Measurements from ENCODE around the gene SIK3. TPM values are rescaled to one million over a fixed set of nuclear protein-coding genes. Genes with fewer than 3 reads are reported as not detected.

SIK3 gene
- total RNA-seq, 1 donor from 2014 or later, result 15.1 TPM

DNA sequence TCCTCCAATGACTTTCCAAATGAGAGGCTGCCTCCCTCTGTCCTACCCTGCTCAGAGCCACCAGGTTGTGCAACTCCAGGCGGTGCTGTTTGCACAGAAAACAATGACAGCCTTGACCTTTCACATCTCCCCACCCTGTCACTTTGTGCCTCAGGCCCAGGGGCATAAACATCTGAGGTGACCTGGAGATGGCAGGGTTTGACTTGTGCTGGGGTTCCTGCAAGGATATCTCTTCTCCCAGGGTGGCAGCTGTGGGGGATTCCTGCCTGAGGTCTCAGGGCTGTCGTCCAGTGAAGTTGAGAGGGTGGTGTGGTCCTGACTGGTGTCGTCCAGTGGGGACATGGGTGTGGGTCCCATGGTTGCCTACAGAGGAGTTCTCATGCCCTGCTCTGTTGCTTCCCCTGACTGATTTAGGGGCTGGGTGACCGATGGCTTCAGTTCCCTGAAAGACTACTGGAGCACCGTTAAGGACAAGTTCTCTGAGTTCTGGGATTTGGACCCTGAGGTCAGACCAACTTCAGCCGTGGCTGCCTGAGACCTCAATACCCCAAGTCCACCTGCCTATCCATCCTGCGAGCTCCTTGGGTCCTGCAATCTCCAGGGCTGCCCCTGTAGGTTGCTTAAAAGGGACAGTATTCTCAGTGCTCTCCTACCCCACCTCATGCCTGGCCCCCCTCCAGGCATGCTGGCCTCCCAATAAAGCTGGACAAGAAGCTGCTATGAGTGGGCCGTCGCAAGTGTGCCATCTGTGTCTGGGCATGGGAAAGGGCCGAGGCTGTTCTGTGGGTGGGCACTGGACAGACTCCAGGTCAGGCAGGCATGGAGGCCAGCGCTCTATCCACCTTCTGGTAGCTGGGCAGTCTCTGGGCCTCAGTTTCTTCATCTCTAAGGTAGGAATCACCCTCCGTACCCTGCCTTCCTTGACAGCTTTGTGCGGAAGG lies 265.6 kb downstream of the SIK3 start:
- DNase-seq (ENCODE audit: extremely low read depth, low read depth, low spot score), result no peak

DNA sequence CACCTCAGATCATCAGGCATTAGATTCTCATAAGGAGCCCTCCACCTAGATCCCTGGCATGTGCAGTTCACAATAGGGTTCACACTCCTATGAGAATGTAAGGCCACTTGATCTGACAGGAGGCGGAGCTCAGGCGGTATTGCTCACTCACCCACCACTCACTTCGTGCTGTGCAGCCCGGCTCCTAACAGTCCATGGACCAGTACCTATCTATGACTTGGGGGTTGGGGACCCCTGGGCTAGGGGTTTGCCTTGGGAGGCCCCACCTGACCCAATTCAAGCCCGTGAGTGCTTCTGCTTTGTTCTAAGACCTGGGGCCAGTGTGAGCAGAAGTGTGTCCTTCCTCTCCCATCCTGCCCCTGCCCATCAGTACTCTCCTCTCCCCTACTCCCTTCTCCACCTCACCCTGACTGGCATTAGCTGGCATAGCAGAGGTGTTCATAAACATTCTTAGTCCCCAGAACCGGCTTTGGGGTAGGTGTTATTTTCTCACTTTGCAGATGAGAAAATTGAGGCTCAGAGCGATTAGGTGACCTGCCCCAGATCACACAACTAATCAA lies 266.4 kb downstream of the SIK3 start:
- DNase-seq (ENCODE audit: extremely low read depth, low read depth, low spot score), result no peak

DNA sequence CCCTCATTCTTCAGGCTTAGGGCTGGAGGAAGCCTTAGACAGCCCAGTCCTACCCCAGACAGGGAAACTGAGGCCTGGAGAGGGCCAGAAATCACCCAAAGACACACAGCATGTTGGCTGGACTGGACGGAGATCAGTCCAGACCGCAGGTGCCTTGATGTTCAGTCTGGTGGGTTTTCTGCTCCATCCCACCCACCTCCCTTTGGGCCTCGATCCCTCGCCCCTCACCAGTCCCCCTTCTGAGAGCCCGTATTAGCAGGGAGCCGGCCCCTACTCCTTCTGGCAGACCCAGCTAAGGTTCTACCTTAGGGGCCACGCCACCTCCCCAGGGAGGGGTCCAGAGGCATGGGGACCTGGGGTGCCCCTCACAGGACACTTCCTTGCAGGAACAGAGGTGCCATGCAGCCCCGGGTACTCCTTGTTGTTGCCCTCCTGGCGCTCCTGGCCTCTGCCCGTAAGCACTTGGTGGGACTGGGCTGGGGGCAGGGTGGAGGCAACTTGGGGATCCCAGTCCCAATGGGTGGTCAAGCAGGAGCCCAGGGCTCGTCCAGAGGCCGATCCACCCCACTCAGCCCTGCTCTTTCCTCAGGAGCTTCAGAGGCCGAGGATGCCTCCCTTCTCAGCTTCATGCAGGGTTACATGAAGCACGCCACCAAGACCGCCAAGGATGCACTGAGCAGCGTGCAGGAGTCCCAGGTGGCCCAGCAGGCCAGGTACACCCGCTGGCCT lies 267.9 kb downstream of the SIK3 start:
- DNase-seq (ENCODE audit: extremely low read depth, low read depth, low spot score), result no peak

DNA sequence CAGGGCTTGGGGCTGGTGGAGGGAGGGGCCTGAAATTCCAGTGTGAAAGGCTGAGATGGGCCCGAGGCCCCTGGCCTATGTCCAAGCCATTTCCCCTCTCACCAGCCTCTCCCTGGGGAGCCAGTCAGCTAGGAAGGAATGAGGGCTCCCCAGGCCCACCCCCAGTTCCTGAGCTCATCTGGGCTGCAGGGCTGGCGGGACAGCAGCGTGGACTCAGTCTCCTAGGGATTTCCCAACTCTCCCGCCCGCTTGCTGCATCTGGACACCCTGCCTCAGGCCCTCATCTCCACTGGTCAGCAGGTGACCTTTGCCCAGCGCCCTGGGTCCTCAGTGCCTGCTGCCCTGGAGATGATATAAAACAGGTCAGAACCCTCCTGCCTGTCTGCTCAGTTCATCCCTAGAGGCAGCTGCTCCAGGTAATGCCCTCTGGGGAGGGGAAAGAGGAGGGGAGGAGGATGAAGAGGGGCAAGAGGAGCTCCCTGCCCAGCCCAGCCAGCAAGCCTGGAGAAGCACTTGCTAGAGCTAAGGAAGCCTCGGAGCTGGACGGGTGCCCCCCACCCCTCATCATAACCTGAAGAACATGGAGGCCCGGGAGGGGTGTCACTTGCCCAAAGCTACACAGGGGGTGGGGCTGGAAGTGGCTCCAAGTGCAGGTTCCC lies 268.6 kb downstream of the SIK3 start, which contains the start of gene APOC3:
TSS of gene APOC3 (plus strand) at position 383 of the 659 bp plus-strand sequence. CDS start 676 bp downstream, outside the sequence.
- DNase-seq (ENCODE audit: extremely low read depth, low read depth, low spot score), result no peak

DNA sequence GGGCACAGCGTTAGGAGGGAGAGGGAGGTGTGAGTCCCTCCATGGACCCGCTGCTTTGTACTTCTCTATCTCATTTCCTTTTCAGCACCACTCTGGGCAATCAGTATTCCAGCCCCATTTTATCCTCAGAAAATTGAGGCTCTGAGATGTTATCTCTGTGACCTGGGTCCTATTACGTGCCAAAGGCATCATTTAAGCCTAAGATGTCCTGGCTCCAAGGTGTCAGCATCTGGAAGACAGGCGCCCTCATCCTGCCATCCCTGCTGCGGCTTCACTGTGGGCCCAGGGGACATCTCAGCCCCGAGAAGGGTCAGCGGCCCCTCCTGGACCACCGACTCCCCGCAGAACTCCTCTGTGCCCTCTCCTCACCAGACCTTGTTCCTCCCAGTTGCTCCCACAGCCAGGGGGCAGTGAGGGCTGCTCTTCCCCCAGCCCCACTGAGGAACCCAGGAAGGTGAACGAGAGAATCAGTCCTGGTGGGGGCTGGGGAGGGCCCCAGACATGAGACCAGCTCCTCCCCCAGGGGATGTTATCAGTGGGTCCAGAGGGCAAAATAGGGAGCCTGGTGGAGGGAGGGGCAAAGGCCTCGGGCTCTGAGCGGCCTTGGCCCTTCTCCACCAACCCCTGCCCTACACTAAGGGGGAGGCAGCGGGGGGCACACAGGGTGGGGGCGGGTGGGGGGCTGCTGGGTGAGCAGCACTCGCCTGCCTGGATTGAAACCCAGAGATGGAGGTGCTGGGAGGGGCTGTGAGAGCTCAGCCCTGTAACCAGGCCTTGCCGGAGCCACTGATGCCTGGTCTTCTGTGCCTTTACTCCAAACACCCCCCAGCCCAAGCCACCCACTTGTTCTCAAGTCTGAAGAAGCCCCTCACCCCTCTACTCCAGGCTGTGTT lies 269.4 kb downstream of the SIK3 start:
- DNase-seq (ENCODE audit: extremely low read depth, low read depth, low spot score), result no peak

DNA sequence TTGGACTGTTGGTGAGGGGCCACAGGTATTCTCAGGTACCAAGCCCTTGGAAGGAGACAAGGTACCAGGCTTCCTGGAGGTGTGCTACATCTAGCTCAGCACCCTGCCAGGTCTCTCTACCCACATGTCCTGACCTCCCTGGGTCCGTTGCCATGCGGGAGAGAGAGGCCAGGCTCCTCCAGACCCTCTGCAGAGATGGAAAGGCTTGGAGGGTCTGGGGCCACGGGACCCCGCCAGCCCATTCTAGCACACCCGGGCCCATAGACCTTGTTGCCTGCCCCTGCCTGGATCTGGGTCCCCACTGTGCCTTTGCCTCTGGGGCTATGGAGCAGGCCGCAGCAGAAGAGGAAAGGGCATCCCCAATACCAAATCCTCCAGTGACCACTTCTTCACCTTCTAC lies 270.8 kb downstream of the SIK3 start:
- no peak for DNase-seq (ENCODE audit: extremely low read depth, low read depth, low spot score)

DNA sequence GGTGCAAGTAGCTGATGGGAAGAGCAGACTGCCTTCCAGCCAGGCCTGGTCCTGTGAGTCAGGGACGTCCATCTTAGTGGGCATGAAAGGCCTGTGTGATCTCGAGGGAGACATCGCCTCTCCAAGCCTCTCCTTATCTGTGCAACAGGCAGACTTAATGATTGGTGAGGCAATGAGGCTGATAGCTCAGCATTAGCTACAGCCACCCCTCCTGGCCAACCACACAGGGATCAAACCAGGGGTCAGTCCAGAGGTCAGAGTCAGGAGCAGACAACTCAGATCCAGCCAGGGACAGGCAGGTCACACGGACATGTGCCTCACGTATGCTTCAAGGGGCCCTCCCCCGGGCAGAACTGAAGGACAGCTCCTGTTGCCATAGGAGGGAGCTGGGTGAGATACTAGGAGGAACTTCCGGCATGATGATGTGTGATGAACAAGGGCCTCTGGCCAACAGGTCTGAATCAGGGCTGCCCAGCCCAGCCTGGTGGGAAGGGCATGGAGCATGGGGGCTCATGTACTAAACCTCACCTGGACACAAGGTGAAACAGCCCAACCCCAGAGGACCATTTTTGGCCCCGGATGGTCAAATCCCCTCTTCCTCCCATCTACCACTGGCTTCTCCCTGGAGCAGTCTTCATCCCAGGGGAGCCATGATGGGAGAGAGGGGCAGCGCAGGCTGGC lies 271.3 kb downstream of the SIK3 start:
- no peak for DNase-seq (ENCODE audit: extremely low read depth, low read depth, low spot score)

DNA sequence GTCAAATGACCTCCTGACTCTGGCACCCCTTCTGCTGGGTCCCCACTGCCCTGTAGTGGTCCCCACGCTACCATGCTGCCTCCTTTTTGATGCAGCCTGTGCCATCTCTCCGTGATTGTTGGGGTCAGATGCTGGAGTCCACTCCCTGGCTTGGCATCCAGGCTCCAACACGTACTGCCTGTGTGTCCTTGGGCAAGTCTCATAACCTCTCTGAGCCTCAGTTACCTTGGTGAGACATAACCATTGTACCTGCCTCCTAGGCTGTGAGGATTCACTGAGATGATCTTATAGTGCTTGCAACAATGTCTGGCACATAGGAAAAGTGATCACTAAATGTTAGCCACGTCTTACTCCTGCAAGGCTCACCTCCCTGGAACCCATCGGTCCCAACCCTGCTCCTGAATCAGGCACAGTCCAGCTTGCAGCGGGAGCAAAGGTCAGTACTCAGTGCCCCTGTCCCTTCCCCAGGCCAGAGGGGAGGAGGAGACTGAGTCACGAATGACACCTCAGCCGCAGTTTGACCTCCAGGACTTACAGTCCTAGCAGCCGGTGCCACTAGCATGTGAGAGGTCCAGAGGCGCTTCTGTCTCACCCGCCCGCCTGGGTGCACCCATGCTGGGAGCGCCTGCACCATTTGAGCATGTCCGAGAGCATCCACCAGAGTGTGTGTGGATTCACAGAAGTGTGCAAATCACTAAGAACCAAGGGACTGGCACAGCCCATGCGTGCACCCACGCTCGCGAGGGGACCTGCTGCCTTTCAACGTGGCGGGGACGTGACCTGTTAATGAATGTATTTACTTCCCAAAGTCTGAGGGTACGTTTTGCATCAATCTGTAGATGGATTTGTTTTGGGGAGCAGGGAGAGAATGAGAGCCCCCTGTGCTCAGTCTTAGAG lies 272.1 kb downstream of the SIK3 start:
- DNase-seq (ENCODE audit: extremely low read depth, low read depth, low spot score), result no peak

DNA sequence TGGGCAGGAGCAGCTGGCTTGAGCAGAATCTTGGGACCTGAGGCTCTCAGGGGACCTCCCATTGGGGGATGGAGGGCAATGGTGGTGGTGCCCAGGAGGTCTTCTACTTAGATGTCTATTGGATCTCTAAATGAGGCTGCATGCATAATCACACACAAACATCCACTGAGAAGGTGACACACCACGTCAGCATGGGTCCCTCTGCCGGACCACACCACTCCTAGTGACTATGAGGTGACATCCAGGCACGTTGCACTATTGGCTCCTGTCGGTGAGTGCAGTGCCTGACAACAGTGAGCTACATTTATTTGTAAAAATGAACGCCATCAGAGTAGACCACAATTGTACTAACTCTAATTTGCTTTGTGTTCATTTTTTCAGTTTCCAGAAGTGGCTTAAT lies 272.8 kb downstream of the SIK3 start:
- no peak for DNase-seq (ENCODE audit: extremely low read depth, low read depth, low spot score)

DNA sequence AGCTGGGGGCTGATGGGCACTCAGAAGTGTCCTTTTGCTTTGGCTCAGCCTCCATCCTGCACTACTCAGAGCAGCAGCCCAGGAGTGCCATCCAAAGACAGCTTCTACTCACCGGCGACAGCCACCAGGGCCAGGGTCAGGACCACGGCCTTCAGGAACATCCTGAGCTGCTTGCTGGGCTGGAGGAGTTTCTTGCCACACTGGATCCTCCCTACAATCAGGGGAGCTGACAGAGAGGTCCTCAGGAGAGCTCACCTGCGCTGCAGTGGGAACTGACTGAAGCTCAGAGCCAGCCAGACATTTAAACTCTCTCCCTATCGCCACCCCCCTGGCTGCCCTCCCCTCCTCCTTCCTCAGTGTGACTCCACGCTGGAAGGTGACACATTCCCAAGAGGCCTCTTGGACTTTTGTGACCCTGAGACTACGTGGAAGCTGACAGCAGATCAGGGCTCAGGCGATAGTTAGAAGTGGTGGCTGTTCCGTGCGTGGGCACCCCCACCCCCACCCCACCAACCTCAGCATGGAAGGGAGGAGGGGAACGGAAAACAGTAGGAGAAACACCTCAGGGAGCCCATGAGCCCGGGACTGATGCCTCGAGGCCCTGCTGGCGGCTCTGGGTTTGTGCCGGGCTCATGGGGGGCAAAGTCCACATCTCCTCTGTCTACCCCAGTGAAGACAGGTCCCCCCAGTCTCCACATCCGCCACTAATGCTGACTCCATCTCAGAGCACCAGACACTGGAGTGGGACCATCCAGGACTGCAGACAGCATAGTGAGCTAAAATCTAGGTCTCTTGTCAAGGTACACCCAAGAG lies 275.0 kb downstream of the SIK3 start, which contains the start of gene APOA4:
TSS of gene APOA4 (minus strand) at position 274 of the 813 bp plus-strand sequence. CDS start at position 161, 113 bp downstream.
- DNase-seq (ENCODE audit: extremely low read depth, low read depth, low spot score), result no peak

DNA sequence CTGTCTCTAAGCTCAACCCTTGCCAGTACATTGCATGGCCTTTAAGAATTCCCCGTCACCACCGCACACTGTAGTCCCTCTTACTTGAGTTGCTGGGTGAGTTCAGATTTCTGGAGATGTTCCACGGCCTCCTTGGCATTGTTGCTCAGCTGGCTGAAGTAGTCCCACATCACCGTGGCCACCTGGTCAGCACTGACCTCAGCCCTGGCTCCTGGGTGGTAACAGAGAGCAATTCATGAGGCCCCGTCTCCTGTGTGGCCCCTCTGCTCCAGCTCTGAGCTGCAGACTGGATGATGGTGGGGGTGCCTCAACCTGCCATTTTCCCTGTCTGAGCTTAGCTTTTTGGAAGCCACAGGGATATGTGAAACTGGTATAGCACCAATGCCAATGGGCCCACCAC lies 275.7 kb downstream of the SIK3 start:
- DNase-seq (ENCODE audit: extremely low read depth, low read depth, low spot score), result no peak

DNA sequence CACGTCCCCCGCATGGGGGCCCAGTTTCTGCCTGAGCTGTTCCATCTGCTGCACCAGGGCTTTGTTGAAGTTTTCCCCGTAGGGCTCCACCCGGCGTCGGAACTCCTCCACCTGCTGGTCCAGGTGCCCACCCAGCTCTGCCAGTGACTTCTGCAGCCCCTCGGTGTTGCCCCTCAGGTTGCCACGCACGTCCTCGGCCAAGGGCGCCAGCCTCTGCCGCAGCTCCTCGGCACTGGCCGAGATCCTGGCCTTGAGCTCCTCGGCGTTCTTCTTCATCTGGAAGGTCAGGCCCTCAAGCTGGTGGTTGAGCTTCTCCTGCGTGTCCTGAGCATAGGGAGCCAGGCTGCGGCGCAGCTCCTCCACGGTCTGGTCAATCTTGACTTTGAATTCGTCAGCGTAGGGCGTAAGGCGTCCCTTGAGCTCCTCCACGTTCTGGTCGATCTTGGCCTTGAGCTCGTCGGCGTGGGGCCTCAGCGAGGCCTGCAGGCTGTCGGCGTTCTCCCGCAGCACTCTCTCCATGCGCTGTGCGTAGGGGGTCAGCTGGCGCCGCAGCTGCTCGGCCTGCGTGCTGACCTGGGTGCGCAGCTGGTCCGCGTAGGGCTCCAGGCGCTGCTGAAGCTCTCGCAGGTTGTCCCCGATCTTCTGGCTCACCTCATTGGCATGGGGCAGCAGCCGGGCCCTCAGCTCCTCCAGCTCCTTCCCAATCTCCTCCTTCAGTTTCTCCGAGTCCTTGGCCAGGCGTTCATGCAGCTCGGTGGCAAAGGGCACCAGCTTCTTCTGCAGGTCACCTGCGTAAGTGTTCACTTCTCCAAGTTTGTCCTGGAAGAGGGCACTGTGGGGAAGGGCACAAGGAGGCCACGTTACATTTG lies 276.9 kb downstream of the SIK3 start:
- DNase-seq (ENCODE audit: extremely low read depth, low read depth, low spot score), result no peak

DNA sequence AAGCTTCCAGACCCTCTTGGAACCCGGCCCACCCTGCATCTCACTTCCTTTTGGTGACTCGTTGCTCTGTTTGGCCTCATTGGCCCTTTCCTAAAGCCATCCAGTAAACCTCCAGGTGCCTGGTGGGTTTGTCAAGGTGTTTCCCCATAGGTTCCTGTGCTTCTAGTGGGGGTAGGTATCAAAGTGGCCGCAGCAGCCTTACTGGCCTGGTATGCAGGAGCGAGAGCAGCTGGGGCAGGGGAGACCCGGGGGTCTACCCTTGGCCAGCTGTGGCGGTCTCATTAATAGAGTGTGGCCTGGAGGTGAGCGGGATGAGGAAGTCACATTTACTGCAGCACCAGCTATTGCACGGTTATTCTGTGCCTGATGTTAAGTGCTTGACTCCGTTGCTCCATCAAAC lies 279.2 kb downstream of the SIK3 start:
- no peak for DNase-seq (ENCODE audit: extremely low read depth, low read depth, low spot score)

DNA sequence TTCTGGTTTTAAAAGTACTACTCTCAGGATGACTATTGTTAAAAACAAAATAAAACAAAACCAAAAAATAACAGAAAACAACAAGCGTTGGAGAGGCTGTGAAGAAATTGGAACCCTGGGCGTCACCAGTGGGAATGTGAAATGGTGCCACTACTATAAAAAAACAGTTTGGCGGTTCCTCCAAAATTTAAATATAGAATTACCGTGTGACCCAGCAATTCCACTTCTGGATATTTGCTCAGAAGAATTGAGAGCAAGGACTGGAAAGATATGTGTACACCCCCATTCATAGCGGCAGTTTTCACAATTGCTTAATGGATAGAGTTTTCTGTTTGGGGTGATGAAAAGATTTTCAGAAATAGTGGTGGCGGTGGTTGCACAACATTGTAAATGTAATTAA lies 283.7 kb downstream of the SIK3 start:
- DNase-seq (ENCODE audit: extremely low read depth, low read depth, low spot score), result no peak

DNA sequence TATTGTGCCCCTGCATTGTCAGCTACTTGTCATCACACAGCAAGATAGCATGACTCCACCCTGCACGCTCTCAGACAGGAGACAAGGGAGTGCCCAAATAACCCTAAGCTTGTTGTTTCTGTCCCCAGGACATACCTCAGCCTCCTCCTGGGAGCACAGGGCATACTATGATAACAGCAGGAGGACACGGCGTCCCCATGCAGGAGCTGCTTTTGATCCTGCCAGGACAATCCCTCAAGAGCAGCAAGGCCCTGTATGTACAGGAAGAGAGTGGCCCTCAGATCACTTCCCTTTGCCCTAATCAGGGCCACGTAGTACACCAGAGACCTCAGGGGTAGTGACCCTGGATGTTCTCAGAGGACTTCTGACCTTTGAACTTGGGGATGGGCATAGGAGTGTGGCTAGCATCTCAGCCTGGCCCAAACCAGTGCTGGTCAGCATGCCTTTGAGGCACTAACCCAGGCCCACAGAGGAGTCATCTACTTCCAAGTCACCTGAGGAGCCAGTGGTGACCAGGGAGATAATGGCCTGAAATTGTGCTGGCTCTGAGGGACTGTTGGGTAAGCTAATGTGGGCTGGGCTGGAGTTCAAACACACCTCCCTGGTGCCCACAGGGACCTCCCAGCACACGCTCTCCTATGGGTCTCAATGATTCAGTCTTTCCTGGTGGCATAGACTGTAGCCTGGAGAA lies 284.3 kb downstream of the SIK3 start:
- DNase-seq (ENCODE audit: extremely low read depth, low read depth, low spot score), result no peak

DNA sequence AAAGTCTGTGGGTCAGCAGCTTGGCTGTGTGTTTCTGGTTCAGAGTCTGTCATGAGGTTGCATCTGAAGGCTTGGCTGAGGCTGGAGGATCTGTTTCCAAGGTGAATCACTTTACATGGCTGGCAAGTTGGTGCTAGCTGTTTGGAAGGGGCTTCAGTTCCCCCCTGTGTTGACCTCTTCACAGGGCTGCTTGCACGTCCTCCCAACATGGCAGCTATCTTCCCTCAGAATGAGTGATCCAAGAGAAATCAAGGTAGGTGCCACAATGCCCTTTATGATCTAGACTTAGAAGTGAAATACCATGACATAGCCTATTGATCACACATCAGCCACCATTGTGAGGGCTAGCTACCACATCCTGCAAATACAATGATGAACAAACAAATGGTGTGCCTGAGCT lies 285.1 kb downstream of the SIK3 start:
- no peak for DNase-seq (ENCODE audit: extremely low read depth, low read depth, low spot score)
